WERI-Rb-1 (cell line): ENCODE results near the gene CCL24.
"Not testable (repeated sequence)": the region's sequence is repeated elsewhere in the genome, so short reads cannot be mapped to it uniquely, and the experiment has no call there.

Experiments
- DNase-seq: peaks from one replicate; pipeline ENCODE4 v3.0.0-alpha.2; 2020
- H3K27ac ChIP-seq: fragments of 250-450 bp; sonication (Bioruptor Pico); 2 replicates; pipeline ENCODE4 v1.5.1; 2020; ENCODE audit warnings: mild to moderate bottlenecking, moderate library complexity
- H3K27me3 ChIP-seq: fragments of 250-450 bp; sonication (Bioruptor Pico); 2 replicates; pipeline ENCODE4 v1.5.1; 2021; ENCODE audit warnings: mild to moderate bottlenecking, low read depth, moderate library complexity; ENCODE audit not compliant: insufficient read depth, severe bottlenecking
- H3K36me3 ChIP-seq: fragments of 250-450 bp; sonication (Bioruptor Pico); 2 replicates; pipeline ENCODE4 v1.5.1; 2020; ENCODE audit warnings: mild to moderate bottlenecking, moderate library complexity
- H3K4me3 ChIP-seq: 2 replicates; pipeline ENCODE4 v1.5.1; 2011; ENCODE audit warnings: low read depth, mild to moderate bottlenecking, control low read depth, low read length
- H3K9me3 ChIP-seq: fragments of 250-450 bp; sonication (Bioruptor Pico); 2 replicates; pipeline ENCODE4 v1.5.1; 2021; ENCODE audit warnings: mild to moderate bottlenecking, moderate library complexity; ENCODE audit not compliant: severe bottlenecking
- CTCF ChIP-seq: IDR thresholded peaks from 2 replicates; pipeline ENCODE4 v1.5.1; 2011; ENCODE audit warnings: low read depth, mild to moderate bottlenecking, control low read depth, inconsistent platforms, low read length

Gene CCL24

GRCh38 chr7:75789361-75789924 is 24.2 kb downstream of the CCL24 start:
- no peak for DNase-seq
- Histone ChIP-seq H3K36me3 (no peaks in the 10 kb centered on the region), H3K4me3 (no peak overlapping the region), H3K27me3 (no peaks in the 10 kb centered on the region), H3K27ac (no peak overlapping the region), H3K9me3 (peaks cover 3% of the 10 kb centered on the region)
- TF ChIP-seq CTCF, result no peak

- peak; percentile 32 for DNase-seq
- H3K27ac ChIP-seq, result peak overlapping the region; percentile 38
These were observed 25.3 kb downstream of the CCL24 start for GRCh38 chr7:75788154-75788847.

GRCh38 chr7:75783058-75783457 is 30.5 kb downstream of the CCL24 start:
- H3K27me3 ChIP-seq, H3K27ac ChIP-seq, H3K4me3 ChIP-seq, DNase-seq, H3K9me3 ChIP-seq, H3K36me3 ChIP-seq: not testable (repeated sequence)

More at GRCh38 chr7:75788154-75788847, 25.3 kb downstream of the CCL24 start:
- not testable (repeated sequence) for H3K9me3 ChIP-seq, H3K27me3 ChIP-seq, H3K36me3 ChIP-seq, H3K4me3 ChIP-seq

- peak; percentile 86 for DNase-seq
- not testable (repeated sequence) for H3K9me3 ChIP-seq, H3K36me3 ChIP-seq, H3K27me3 ChIP-seq
- peak overlapping the region; percentile 62 for H3K27ac ChIP-seq
- peak overlapping the region; percentile 19; the same call in 1 of the 2 replicates for H3K4me3 ChIP-seq
These were observed 32.8 kb downstream of the CCL24 start for GRCh38 chr7:75780647-75781273.

GRCh38 chr7:75779516-75779915 is 34.1 kb downstream of the CCL24 start:
- not testable (repeated sequence) for H3K27me3 ChIP-seq, H3K9me3 ChIP-seq, H3K4me3 ChIP-seq, H3K36me3 ChIP-seq, DNase-seq
- peak overlapping the region; percentile 33 for H3K27ac ChIP-seq

GRCh38 chr7:75779035-75779434 is 34.6 kb downstream of the CCL24 start:
- peak overlapping the region; percentile 33 for H3K27ac ChIP-seq
- not testable (repeated sequence) for H3K27me3 ChIP-seq, H3K4me3 ChIP-seq, H3K9me3 ChIP-seq, H3K36me3 ChIP-seq
- DNase-seq, result peak; percentile 42

GRCh38 chr7:75776295-75776971 is 37.2 kb downstream of the CCL24 start:
- no peaks in the 10 kb centered on the region for H3K36me3 ChIP-seq
- no peak for TF ChIP-seq CTCF
- no peaks in the 10 kb centered on the region for H3K27me3 ChIP-seq
- no peak for DNase-seq
- H3K27ac ChIP-seq, result no peak overlapping the region
- no peaks in the 10 kb centered on the region for H3K9me3 ChIP-seq
- no peak overlapping the region for H3K4me3 ChIP-seq

GRCh38 chr7:75773958-75774357 is 39.6 kb downstream of the CCL24 start:
- H3K27ac ChIP-seq, H3K27me3 ChIP-seq, DNase-seq, H3K4me3 ChIP-seq, H3K36me3 ChIP-seq, H3K9me3 ChIP-seq: not testable (repeated sequence)
